K562 (cell line): ENCODE measurements around the gene IRX6. TPM values are rescaled to one million over a fixed set of nuclear protein-coding genes. Genes with fewer than 3 reads are reported as not detected.

ENCODE experiments used
- ATAC-seq: fragments of 200-7000 bp; cut with Tn5 transposase; 3 replicates; pipeline ENCODE4 v1.9.1; 2020; ENCODE audit warnings: moderate library complexity
- BruUV-seq: library from RNA; stranded (reverse); fragments of 400-500 nt; replicated peaks from 2 replicates; lab custom pipeline; 2021; lab: Mats Ljungman, UMichigan
- CTCF ChIA-PET: fragments of 300-600 bp; formaldehyde crosslinking; extraction: SDS; loops from one replicate; lab custom pipeline; 2021; ENCODE audit warnings: low intra/inter-chr PET ratio; lab: Yijun Ruan, JAX
- POLR2A ChIA-PET: fragments of 300-600, 350-650 bp; sonication (Branson Sonifier 250); formaldehyde crosslinking; extraction: SDS; loops from one replicate; lab custom pipeline; 2021; ENCODE audit warnings: antibody characterized with exemption, inconsistent platforms; lab: Yijun Ruan, JAX
- DNase-seq, 4 experiments: peaks; one replicate each; pipeline versions ENCODE4 v3.0.0 to v3.0.0-alpha.2; 2011 to 2018; ENCODE audit warnings: low spot score in 3 of 4, mixed read lengths in 3 of 4; ENCODE audit errors: extremely low read depth in 1 of 4
- FAIRE-seq: peaks from 2 replicates; lab custom pipeline; 2011; peaks lifted over from hg19 to GRCh38; lab: Jason Lieb, UNC
- H2AFZ ChIP-seq: 2 replicates; pipeline ENCODE4 v1.6.0; 2011; ENCODE audit warnings: low read depth, low read length, control low read depth, inconsistent platforms
- H3K27ac ChIP-seq: fragments of 200-600 bp; 3 replicates; pipeline ENCODE4 v1.8.0; 2011; ENCODE audit warnings: low read depth, mild to moderate bottlenecking, control low read depth, inconsistent platforms, low read length, moderate library complexity, mixed read lengths; ENCODE audit errors: extremely low read depth
- H3K27me3 ChIP-seq, 2 experiments: fragments of 300-600 bp in 1 of 2; 2 replicates in 1 of 2; 3 replicates in 1 of 2; pipeline versions ENCODE4 v1.6.0 to v1.8.0; 2011; ENCODE audit warnings: inconsistent platforms in 2 of 2, low read length in 2 of 2, mild to moderate bottlenecking in 1 of 2, mixed read lengths in 1 of 2, moderate library complexity in 1 of 2; ENCODE audit not compliant: control insufficient read depth in 2 of 2, insufficient read depth in 2 of 2
- H3K36me3 ChIP-seq: fragments of 300-600 bp; 3 replicates; pipeline ENCODE4 v1.8.0; 2011; ENCODE audit warnings: mild to moderate bottlenecking, low read length, inconsistent platforms; ENCODE audit not compliant: control insufficient read depth, insufficient read depth
- H3K4me1 ChIP-seq, 2 experiments: fragments of 200-600 bp in 1 of 2; replicated peaks in 1 of 2; 2 replicates in 1 of 2; 3 replicates in 1 of 2; pipeline versions ENCODE4 v1.5.1 to v1.8.0; 2011; ENCODE audit warnings: inconsistent platforms in 2 of 2, low read length in 2 of 2, mild to moderate bottlenecking in 1 of 2, mixed read lengths in 1 of 2, moderate library complexity in 1 of 2; ENCODE audit not compliant: control insufficient read depth in 2 of 2, insufficient read depth in 2 of 2
- H3K4me2 ChIP-seq: 2 replicates; pipeline ENCODE4 v1.6.1; 2011; ENCODE audit warnings: low read length, control low read depth, inconsistent platforms, mixed read lengths; ENCODE audit not compliant: insufficient read depth
- H3K4me3 ChIP-seq: fragments of 200-600 bp; sonication (generic), shearing (Covaris generic); 2 replicates; pipeline ENCODE4 v1.5.1; 2016; ENCODE audit warnings: control low read depth, inconsistent platforms
- H3K79me2 ChIP-seq: fragments of 200-600 bp; 3 replicates; pipeline ENCODE4 v1.8.0; 2011; ENCODE audit warnings: low read length, inconsistent platforms; ENCODE audit not compliant: control insufficient read depth, insufficient read depth
- H3K9ac ChIP-seq, 2 experiments: 2 replicates each; pipeline versions ENCODE4 v1.6.0 to v1.6.1; 2011; ENCODE audit warnings: low read depth in 2 of 2, low read length in 2 of 2, control low read depth in 1 of 2, inconsistent platforms in 1 of 2, mild to moderate bottlenecking in 1 of 2, mixed read lengths in 1 of 2; ENCODE audit not compliant: insufficient read depth in 1 of 2
- H3K9me1 ChIP-seq: one replicate; pipeline ENCODE4 v1.6.0; 2011; ENCODE audit warnings: inconsistent platforms, mild to moderate bottlenecking, low read length, moderate library complexity; ENCODE audit not compliant: control insufficient read depth, insufficient read depth
- H3K9me3 ChIP-seq: replicated peaks from 2 replicates; pipeline ENCODE4 v1.5.1; 2011; ENCODE audit warnings: low read depth, low read length, inconsistent platforms; ENCODE audit not compliant: control insufficient read depth, insufficient read depth
- H4K20me1 ChIP-seq: replicated peaks from 2 replicates; pipeline ENCODE4 v1.6.1; 2011; ENCODE audit warnings: low read length, inconsistent platforms, mixed read lengths; ENCODE audit not compliant: control insufficient read depth, insufficient read depth
- CBX5 ChIP-seq: IDR thresholded peaks from 2 replicates; pipeline ENCODE4 v1.6.1; 2014; ENCODE audit warnings: low read depth, borderline replicate concordance
- CC2D1A ChIP-seq: fragments of 450-650 bp; IDR thresholded peaks from 2 replicates; pipeline ENCODE4 v1.6.1; 2017; ENCODE audit warnings: mild to moderate bottlenecking
- CHCHD3 ChIP-seq: fragments of 250-450 bp; sonication (Bioruptor Pico); IDR thresholded peaks from 2 replicates; pipeline ENCODE4 v2.1.2; 2022; ENCODE audit warnings: mild to moderate bottlenecking
- EWSR1 ChIP-seq: fragments of 450-650 bp; IDR thresholded peaks from 2 replicates; pipeline ENCODE4 v1.6.1; 2018; ENCODE audit warnings: borderline replicate concordance, mild to moderate bottlenecking, low read depth, moderate library complexity; ENCODE audit not compliant: partially characterized antibody
- FOXJ2 ChIP-seq: fragments of 200-800 bp; sonication (Bioruptor generic); IDR thresholded peaks from 2 replicates; pipeline ENCODE4 v1.6.1; 2016; ENCODE audit warnings: missing genetic modification characterization, missing compliant biosample characterization
- MAFF ChIP-seq: IDR thresholded peaks from 2 replicates; pipeline ENCODE4 v1.6.1; 2012; ENCODE audit warnings: low read length, improper control_type of control experiment
- NFE2 ChIP-seq: IDR thresholded peaks from 2 replicates; pipeline ENCODE4 v1.6.1; 2014; ENCODE audit warnings: antibody characterized with exemption, low read depth
- SNAPC5 ChIP-seq: fragments of 250-450 bp; sonication (Bioruptor Pico); IDR thresholded peaks from 2 replicates; pipeline ENCODE4 v1.8.0; 2021; ENCODE audit warnings: moderate library complexity, mild to moderate bottlenecking, inconsistent platforms
- ZNF511 ChIP-seq: sonication (generic); formaldehyde crosslinking; IDR thresholded peaks from 2 replicates; pipeline ENCODE4 v1.8.0; 2022; ENCODE audit warnings: mild to moderate bottlenecking, missing genetic modification reagents
- ZNF764 ChIP-seq: fragments of 250-450 bp; sonication (Bioruptor Pico); IDR thresholded peaks from 2 replicates; pipeline ENCODE4 v1.4.0; 2020; ENCODE audit warnings: low read depth, mild to moderate bottlenecking, moderate library complexity
- ZSCAN32 ChIP-seq: fragments of 450-650 bp; formaldehyde crosslinking; IDR thresholded peaks from 2 replicates; pipeline ENCODE4 v1.4.0; 2020; ENCODE audit warnings: mild to moderate bottlenecking, moderate library complexity
- WGBS: fragments of 100-300 bp; shearing (Covaris generic); methylation state at CpG from one replicate; pipeline ENCODE4 v1.1.6; 2016; ENCODE audit warnings: low coverage, mixed read lengths; ENCODE audit not compliant: insufficient coverage; ENCODE audit errors: missing lambda C conversion rate; 5-methylcytosine and 5-hydroxymethylcytosine counted together
- in situ Hi-C: fragments of 300-500 bp; cut with MboI; formaldehyde crosslinking; loops from 4 replicates; pipeline ENCODE4 v1.15.0; 2018; ENCODE audit warnings: inconsistent platforms, mixed read lengths
- intact Hi-C: fragments of 100-400 bp; cut with micrococcal nuclease; formaldehyde crosslinking; loops from 2 replicates; pipeline ENCODE4 v1.14.2; 2022
- polyA plus RNA-seq, 8 experiments: library from polyadenylated mRNA; depleted of rRNA in 4 of 8; stranded (reverse) in 5 of 8; unstranded in 3 of 8; fragments of >200 nt; fragmentation: Nextera tagmentation in 2 of 8; fragmentation: Illumina TruSeq in 1 of 8; extraction: Ambion mirVana in 2 of 8; extraction: Trizol in 1 of 8; gene quantifications; 2 replicates each; pipeline versions ENCODE4 v1.2.1 to v1.2.3, GENCODE V29; 2011 to 2014; ENCODE audit warnings: inconsistent platforms in 1 of 8, missing spikeins in 1 of 8
- total RNA-seq, 7 experiments: library from RNA; depleted of rRNA in 6 of 7; stranded (reverse); fragments of >200 nt in 6 of 7; fragmentation: Illumina TruSeq in 2 of 7; extraction: Trizol in 2 of 7; gene quantifications; 2 replicates each; pipeline versions ENCODE4 v1.2.1 to v1.2.3, GENCODE V29; 2011 to 2021; ENCODE audit warnings: low replicate concordance in 1 of 7
- TF ChIP-seq, protein P1 (sequence below): sonication (generic); formaldehyde crosslinking; IDR thresholded peaks from 2 replicates; pipeline ENCODE4 v1.8.0; 2022; ENCODE audit warnings: mild to moderate bottlenecking, missing genetic modification reagents
- TF ChIP-seq, protein P2 (sequence below): IDR thresholded peaks from 2 replicates; pipeline ENCODE4 v1.6.1; 2011; ENCODE audit warnings: borderline replicate concordance, low read depth, mild to moderate bottlenecking, moderate library complexity, low read length; ENCODE audit not compliant: insufficient read depth, poor library complexity, severe bottlenecking

The IRX6 gene
- total and polyA plus RNA-seq, 9 of the 15 experiments (the other 6 are each of a cell fraction or from before 2014, with no cell fraction given), result 0.07 to 0.29 (median 0.14) TPM; not detected in 4

DNA sequence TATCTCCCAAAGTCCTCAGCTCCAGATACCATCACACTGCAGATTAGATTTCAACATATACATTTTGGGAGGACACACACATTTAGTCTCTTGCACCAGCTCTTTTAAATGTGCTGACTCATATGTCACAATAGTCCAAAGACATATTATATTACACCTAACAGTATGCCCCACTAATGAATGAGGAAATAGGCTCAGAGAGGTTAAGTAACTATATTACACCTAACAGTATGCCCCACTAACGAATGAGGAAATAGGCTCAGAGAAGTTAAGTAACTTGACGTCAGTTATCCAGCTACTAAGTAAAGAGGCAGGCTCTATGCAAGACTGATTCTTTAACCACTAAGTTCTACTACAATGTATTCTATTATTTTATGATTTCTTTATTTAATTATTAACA, 9.7 kb downstream of the IRX6 start (continued):
- TF ChIP-seq EWSR1 (no peak), MAFF (peak; percentile 64; the same call in 1 of the 2 replicates), CBX5 (no peak)
- TF ChIP-seq, protein P1, sequence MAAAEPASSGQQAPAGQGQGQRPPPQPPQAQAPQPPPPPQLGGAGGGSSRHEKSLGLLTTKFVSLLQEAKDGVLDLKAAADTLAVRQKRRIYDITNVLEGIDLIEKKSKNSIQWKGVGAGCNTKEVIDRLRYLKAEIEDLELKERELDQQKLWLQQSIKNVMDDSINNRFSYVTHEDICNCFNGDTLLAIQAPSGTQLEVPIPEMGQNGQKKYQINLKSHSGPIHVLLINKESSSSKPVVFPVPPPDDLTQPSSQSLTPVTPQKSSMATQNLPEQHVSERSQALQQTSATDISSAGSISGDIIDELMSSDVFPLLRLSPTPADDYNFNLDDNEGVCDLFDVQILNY, result no peak
- TF ChIP-seq, protein P2, sequence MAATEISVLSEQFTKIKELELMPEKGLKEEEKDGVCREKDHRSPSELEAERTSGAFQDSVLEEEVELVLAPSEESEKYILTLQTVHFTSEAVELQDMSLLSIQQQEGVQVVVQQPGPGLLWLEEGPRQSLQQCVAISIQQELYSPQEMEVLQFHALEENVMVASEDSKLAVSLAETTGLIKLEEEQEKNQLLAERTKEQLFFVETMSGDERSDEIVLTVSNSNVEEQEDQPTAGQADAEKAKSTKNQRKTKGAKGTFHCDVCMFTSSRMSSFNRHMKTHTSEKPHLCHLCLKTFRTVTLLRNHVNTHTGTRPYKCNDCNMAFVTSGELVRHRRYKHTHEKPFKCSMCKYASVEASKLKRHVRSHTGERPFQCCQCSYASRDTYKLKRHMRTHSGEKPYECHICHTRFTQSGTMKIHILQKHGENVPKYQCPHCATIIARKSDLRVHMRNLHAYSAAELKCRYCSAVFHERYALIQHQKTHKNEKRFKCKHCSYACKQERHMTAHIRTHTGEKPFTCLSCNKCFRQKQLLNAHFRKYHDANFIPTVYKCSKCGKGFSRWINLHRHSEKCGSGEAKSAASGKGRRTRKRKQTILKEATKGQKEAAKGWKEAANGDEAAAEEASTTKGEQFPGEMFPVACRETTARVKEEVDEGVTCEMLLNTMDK, result no peak

DNA sequence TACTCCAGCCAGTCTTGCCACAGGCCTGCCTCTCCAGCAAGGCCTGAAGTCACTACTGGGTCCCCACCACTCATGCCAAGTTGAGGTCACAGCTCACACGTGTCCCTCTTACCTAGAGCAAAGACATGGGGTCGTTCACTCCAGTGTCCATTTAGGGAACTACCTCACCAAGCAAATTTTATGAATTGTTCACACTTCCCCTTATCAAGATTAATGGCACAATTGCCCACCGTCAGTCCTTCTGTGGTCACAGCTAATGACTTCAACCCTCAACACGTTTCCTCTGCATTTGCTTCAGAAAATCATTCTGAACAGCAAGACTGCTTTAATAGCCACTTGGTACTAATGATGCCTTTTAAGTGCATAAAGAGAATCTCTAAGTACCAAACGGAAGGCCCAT, 14.6 kb downstream of the IRX6 start:
- 1% methylated on average over 5 of the region's 5 CpGs for WGBS
- Histone ChIP-seq H3K27me3 (no peaks in the 10 kb centered on the region; a peak in 1 of 5 replicates), H3K27ac (no peak overlapping the region), H2AFZ (no peak overlapping the region), H3K4me2 (no peak overlapping the region), H3K9me3 (no peaks in the 10 kb centered on the region), H3K36me3 (no peaks in the 10 kb centered on the region), H3K79me2 (no peaks in the 10 kb centered on the region), H3K4me3 (no peak overlapping the region), H3K9ac (no peak overlapping the region), H4K20me1 (no peaks in the 10 kb centered on the region; the same call in 1 of the 2 replicates), H3K4me1 (no peaks in the 10 kb centered on the region), H3K9me1 (no peaks in the 10 kb centered on the region)
- ChIA-PET CTCF (no interaction called here), POLR2A (interaction anchor here (0.6 kb wide), 1 partner anchor 325 kb away, joined by 4 read pairs; no protein-coding TSS in a partner anchor)
- intact Hi-C loops (no loop called here), in situ Hi-C loops (no loop called here)
- FAIRE-seq, result no peak
- TF ChIP-seq ZSCAN32 (CRISPR knock-in tag) (no peak), ZNF511 (no peak), CC2D1A (no peak), CHCHD3 (no peak), ZNF764 (CRISPR knock-in tag) (no peak), NFE2 (no peak), FOXJ2 (tag) (no peak), SNAPC5 (no peak)
- DNase-seq, result no peak
- no TSS peak for BruUV-seq
- ATAC-seq, result no peak
